Upper lobe of left lung (tissue), 4 donors: ENCODE measurements around the gene CACNA2D4.

Experiments
- EP300 ChIP-seq, 4 donors: sonication (generic); formaldehyde crosslinking; IDR thresholded peaks; one replicate each; pipeline ENCODE4 v1.5.1; 2017; ENCODE audit warnings: antibody characterized with exemption in 4 of 4, control low read depth in 2 of 4
- POLR2A ChIP-seq, 4 donors: fragments of 450-650 bp; IDR thresholded peaks; one replicate each; pipeline ENCODE4 v1.5.1; 2016 to 2017; ENCODE audit warnings: antibody characterized with exemption in 4 of 4, mild to moderate bottlenecking in 2 of 4
- POLR2AphosphoS5 ChIP-seq, 2 donors: sonication (generic); formaldehyde crosslinking; IDR thresholded peaks; one replicate each; pipeline ENCODE4 v1.5.1; 2017; ENCODE audit warnings: antibody characterized with exemption in 2 of 2
- TF ChIP-seq, protein P1 (sequence below), 6 experiments: fragments of 450-650 bp in 4 of 6; fragments of 200-600 bp in 2 of 6; sonication (generic) in 2 of 6; IDR thresholded peaks; one replicate each; pipeline ENCODE4 v1.5.1; 2016 to 2019; ENCODE audit warnings: antibody characterized with exemption in 6 of 6

DNA sequence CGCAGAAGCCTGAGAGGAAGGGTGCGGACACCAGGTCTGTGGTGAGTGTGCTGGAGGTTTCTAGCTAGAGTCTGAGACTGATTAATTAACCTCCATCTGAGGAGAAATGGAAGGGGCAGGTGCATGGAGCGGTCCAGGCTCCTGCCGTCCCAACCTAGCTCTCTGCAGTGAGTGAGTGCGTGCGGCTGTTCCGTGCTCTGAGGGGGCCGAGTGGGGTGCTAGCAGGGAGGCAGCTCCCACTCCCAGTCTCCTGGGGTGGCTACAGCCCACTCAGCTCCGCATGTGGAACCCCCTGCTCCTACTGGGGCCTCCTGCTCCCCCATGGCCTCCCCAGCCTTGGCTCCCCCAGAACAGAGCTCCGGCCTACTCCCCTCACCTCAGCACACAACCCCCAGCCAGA is 95.2 kb downstream of the CACNA2D4 start:
- TF ChIP-seq, protein P1, sequence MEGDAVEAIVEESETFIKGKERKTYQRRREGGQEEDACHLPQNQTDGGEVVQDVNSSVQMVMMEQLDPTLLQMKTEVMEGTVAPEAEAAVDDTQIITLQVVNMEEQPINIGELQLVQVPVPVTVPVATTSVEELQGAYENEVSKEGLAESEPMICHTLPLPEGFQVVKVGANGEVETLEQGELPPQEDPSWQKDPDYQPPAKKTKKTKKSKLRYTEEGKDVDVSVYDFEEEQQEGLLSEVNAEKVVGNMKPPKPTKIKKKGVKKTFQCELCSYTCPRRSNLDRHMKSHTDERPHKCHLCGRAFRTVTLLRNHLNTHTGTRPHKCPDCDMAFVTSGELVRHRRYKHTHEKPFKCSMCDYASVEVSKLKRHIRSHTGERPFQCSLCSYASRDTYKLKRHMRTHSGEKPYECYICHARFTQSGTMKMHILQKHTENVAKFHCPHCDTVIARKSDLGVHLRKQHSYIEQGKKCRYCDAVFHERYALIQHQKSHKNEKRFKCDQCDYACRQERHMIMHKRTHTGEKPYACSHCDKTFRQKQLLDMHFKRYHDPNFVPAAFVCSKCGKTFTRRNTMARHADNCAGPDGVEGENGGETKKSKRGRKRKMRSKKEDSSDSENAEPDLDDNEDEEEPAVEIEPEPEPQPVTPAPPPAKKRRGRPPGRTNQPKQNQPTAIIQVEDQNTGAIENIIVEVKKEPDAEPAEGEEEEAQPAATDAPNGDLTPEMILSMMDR (IDR thresholded peaks at IDR 0.05), result no peak
- TF ChIP-seq POLR2A (IDR thresholded peaks at IDR 0.05) (no peak), POLR2AphosphoS5 (IDR thresholded peaks at IDR 0.05) (no peak), EP300 (IDR thresholded peaks at IDR 0.05) (no peak)
